Activated naive CD4-positive, alpha-beta T cell treated with Interleukin-2 at 50 U/mL for 16 hours (primary cell): ENCODE measurements around the gene DDX41.

Source experiments
- DNase-seq: peaks from one replicate; pipeline ENCODE4 v3.0.0-alpha.2; 2020

DDX41 gene

GRCh38 chr5:177512736-177513380 is 3.9 kb downstream of the DDX41 start:
- no peak for DNase-seq

- DNase-seq, result no peak
Measured at GRCh38 chr5:177511796-177512675, 4.7 kb downstream of the DDX41 start.

- DNase-seq, result no peak
Measured at GRCh38 chr5:177511181-177511580, 5.6 kb downstream of the DDX41 start.

GRCh38 chr5:177510567-177511053 is 6.2 kb downstream of the DDX41 start:
- no peak for DNase-seq

- no peak for DNase-seq
Measured at GRCh38 chr5:177509991-177510566, 6.7 kb downstream of the DDX41 start.

GRCh38 chr5:177509381-177509951 is 7.3 kb downstream of the DDX41 start, which contains the start of gene DOK3:
Gene DOK3, minus strand, starts transcription at chr5:177509826. Its CDS starts 286 bp downstream, at chr5:177509540.
- no peak for DNase-seq

- no peak for DNase-seq
Measured at GRCh38 chr5:177508837-177509236, 7.9 kb downstream of the DDX41 start.

GRCh38 chr5:177508221-177508611 is 8.5 kb downstream of the DDX41 start:
- no peak for DNase-seq

- DNase-seq, result no peak
Measured at GRCh38 chr5:177507596-177508220, 9.1 kb downstream of the DDX41 start.

- DNase-seq, result no peak
Measured at GRCh38 chr5:177507165-177507564, 9.6 kb downstream of the DDX41 start.

GRCh38 chr5:177505075-177505474 is 11.7 kb downstream of the DDX41 start:
- DNase-seq, result no peak

GRCh38 chr5:177504086-177505056 is 12.4 kb downstream of the DDX41 start:
- DNase-seq, result no peak

- DNase-seq, result no peak
Measured at GRCh38 chr5:177503351-177504085, 13.2 kb downstream of the DDX41 start.

GRCh38 chr5:177502886-177503285 is 13.9 kb downstream of the DDX41 start:
- DNase-seq, result no peak

- no peak for DNase-seq
Measured at GRCh38 chr5:177501874-177502678, 14.7 kb downstream of the DDX41 start.

GRCh38 chr5:177500685-177501522 is 15.9 kb downstream of the DDX41 start:
- DNase-seq, result peak; percentile 86

GRCh38 chr5:177499842-177500241 is 16.9 kb downstream of the DDX41 start:
- no peak for DNase-seq

- DNase-seq, result no peak
Measured at GRCh38 chr5:177498013-177498787, 18.6 kb downstream of the DDX41 start.
